Parathyroid adenoma (tissue), 2 donors: ENCODE results near the gene EXOC4.

Source experiments
- H2AFZ ChIP-seq: fragments of 300-600 bp; sonication (generic); one replicate; pipeline ENCODE4 v1.7.0; 2017; ENCODE audit warnings: antibody characterized with exemption, mild to moderate bottlenecking
- H3K27ac ChIP-seq: fragments of 300-600 bp; sonication (generic); one replicate; pipeline ENCODE4 v1.7.0; 2017
- H3K27me3 ChIP-seq: fragments of 300-600 bp; sonication (generic); one replicate; pipeline ENCODE4 v1.7.0; 2017; ENCODE audit warnings: low read length; ENCODE audit not compliant: control insufficient read depth, insufficient read depth
- H3K36me3 ChIP-seq: fragments of 300-600 bp; sonication (generic); one replicate; pipeline ENCODE4 v1.7.0; 2017; ENCODE audit warnings: low read length; ENCODE audit not compliant: control insufficient read depth, insufficient read depth
- H3K4me1 ChIP-seq: fragments of 300-600 bp; sonication (generic); one replicate; pipeline ENCODE4 v1.7.0; 2017; ENCODE audit warnings: control low read depth
- H3K4me2 ChIP-seq: fragments of 300-600 bp; sonication (generic); one replicate; pipeline ENCODE4 v1.7.0; 2017; ENCODE audit warnings: low read length
- H3K4me3 ChIP-seq: fragments of 300-600 bp; sonication (generic); one replicate; pipeline ENCODE4 v1.7.0; 2017; ENCODE audit warnings: low read depth, low read length
- H3K79me2 ChIP-seq: fragments of 300-600 bp; sonication (generic); one replicate; pipeline ENCODE4 v1.7.0; 2017; ENCODE audit warnings: control low read depth
- H3K9ac ChIP-seq: fragments of 300-600 bp; sonication (generic); one replicate; pipeline ENCODE4 v1.7.0; 2017; ENCODE audit warnings: mild to moderate bottlenecking
- H3K9me3 ChIP-seq: fragments of 300-600 bp; sonication (generic); one replicate; pipeline ENCODE4 v1.7.0; 2017; ENCODE audit warnings: low read length; ENCODE audit not compliant: control insufficient read depth
- CTCF ChIP-seq: fragments of 300-600 bp; sonication (generic); IDR thresholded peaks from one replicate; pipeline ENCODE4 v1.7.0; 2017; ENCODE audit warnings: antibody characterized with exemption, mild to moderate bottlenecking
- donor health status: primary hyperparathyroidism.

EXOC4 gene

GRCh38 chr7:133704453-133704852 lies 451.6 kb downstream of the EXOC4 start:
- Histone ChIP-seq H3K36me3 (no peaks in the 10 kb centered on the region), H3K79me2 (no peaks in the 10 kb centered on the region), H3K4me1 (no peaks in the 10 kb centered on the region), H3K27ac (no peak overlapping the region), H3K9me3 (no peaks in the 10 kb centered on the region), H3K27me3 (no peaks in the 10 kb centered on the region), H3K4me2 (no peak overlapping the region), H3K9ac (no peak overlapping the region), H2AFZ (no peak overlapping the region), H3K4me3 (no peak overlapping the region)
- no peak for TF ChIP-seq CTCF

GRCh38 chr7:133705596-133705995 lies 452.7 kb downstream of the EXOC4 start:
- H3K9me3 ChIP-seq, result no peaks in the 10 kb centered on the region
- no peaks in the 10 kb centered on the region for H3K36me3 ChIP-seq
- no peaks in the 10 kb centered on the region for H3K27me3 ChIP-seq
- H3K9ac ChIP-seq, result no peak overlapping the region
- no peak overlapping the region for H3K4me3 ChIP-seq
- H3K27ac ChIP-seq, result no peak overlapping the region
- no peaks in the 10 kb centered on the region for H3K79me2 ChIP-seq
- H3K4me2 ChIP-seq, result no peak overlapping the region
- no peaks in the 10 kb centered on the region for H3K4me1 ChIP-seq
- H2AFZ ChIP-seq, result no peak overlapping the region
- no peak for TF ChIP-seq CTCF

- no peaks in the 10 kb centered on the region for H3K4me1 ChIP-seq
- H3K36me3 ChIP-seq, result no peaks in the 10 kb centered on the region
- no peak overlapping the region for H2AFZ ChIP-seq
- H3K79me2 ChIP-seq, result no peaks in the 10 kb centered on the region
- no peak for TF ChIP-seq CTCF
- no peak overlapping the region for H3K4me2 ChIP-seq
- no peaks in the 10 kb centered on the region for H3K27me3 ChIP-seq
- H3K9me3 ChIP-seq, result no peaks in the 10 kb centered on the region
- H3K9ac ChIP-seq, result no peak overlapping the region
- no peak overlapping the region for H3K27ac ChIP-seq
- no peak overlapping the region for H3K4me3 ChIP-seq
Measured at GRCh38 chr7:133706016-133706415, 453.1 kb downstream of the EXOC4 start.

- Histone ChIP-seq H3K27me3 (no peaks in the 10 kb centered on the region), H3K36me3 (no peaks in the 10 kb centered on the region), H3K27ac (no peak overlapping the region), H3K9me3 (no peaks in the 10 kb centered on the region), H3K4me1 (no peaks in the 10 kb centered on the region), H3K4me2 (no peak overlapping the region), H3K4me3 (no peak overlapping the region), H3K9ac (no peak overlapping the region), H2AFZ (no peak overlapping the region), H3K79me2 (no peaks in the 10 kb centered on the region)
- TF ChIP-seq CTCF, result no peak
Measured at GRCh38 chr7:133709036-133709880, 456.4 kb downstream of the EXOC4 start.

GRCh38 chr7:133712544-133712943 lies 459.7 kb downstream of the EXOC4 start:
- no peak overlapping the region for H2AFZ ChIP-seq
- H3K27me3 ChIP-seq, result no peaks in the 10 kb centered on the region
- H3K9ac ChIP-seq, result no peak overlapping the region
- no peaks in the 10 kb centered on the region for H3K36me3 ChIP-seq
- H3K4me1 ChIP-seq, result no peaks in the 10 kb centered on the region
- H3K27ac ChIP-seq, result no peak overlapping the region
- H3K4me2 ChIP-seq, result no peak overlapping the region
- no peaks in the 10 kb centered on the region for H3K9me3 ChIP-seq
- no peak for TF ChIP-seq CTCF
- no peaks in the 10 kb centered on the region for H3K79me2 ChIP-seq
- no peak overlapping the region for H3K4me3 ChIP-seq
